Hematopoietic multipotent progenitor cell treated with erythropoietin and hydrocortisone succinate and interleukin-3 and kit ligand, for 17 days (in vitro differentiated cells): ENCODE data around the gene ROPN1B.
"Not testable (repeated sequence)": the region's sequence is repeated elsewhere in the genome, so short reads cannot be mapped to it uniquely, and the experiment has no call there.

Experiments
- DNase-seq: peaks from one replicate; pipeline ENCODE4 v3.0.0-alpha.2; 2015; ENCODE audit warnings: low spot score

ROPN1B gene

DNA sequence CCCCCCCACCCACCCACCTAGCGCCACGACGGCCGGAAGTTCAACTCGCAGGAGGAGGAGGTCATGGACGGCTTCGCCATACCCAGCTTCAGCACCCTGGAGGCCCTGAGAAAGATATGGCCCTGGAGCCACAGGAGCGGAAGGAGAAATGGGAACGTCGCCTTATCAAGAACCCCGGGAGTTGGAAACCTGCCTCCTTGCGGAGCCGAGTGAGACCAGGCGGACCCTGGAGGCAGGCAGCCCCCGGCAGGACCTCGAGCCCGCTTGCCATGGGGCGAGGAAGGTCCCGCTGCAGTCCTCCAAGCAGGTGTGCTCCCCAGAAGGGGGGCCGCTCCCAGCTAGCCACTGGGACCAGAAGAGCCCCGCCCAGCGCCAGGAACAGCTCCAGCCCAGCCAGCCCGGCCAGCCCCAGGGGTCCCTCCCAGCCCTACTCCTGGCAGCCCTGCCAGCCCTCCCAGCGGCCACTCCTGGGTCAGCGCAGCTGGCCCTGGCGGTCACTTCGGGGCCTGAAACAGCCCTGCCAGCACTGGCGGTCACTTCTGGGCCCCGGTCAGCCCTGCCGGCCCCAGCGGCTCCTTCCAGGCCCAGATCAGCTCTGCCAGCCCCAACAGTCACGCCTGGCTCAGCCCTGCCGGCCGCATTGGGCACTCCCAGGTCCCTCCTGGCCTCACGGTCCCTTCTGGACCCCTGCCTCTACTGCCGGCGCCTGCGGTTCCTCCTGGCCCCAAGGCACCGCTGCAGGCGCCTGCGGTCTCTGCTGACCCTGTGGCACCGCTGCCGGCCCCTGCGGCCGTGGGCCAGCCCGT lies 10.3 kb upstream of the ROPN1B start:
- DNase-seq, result no peak

DNA sequence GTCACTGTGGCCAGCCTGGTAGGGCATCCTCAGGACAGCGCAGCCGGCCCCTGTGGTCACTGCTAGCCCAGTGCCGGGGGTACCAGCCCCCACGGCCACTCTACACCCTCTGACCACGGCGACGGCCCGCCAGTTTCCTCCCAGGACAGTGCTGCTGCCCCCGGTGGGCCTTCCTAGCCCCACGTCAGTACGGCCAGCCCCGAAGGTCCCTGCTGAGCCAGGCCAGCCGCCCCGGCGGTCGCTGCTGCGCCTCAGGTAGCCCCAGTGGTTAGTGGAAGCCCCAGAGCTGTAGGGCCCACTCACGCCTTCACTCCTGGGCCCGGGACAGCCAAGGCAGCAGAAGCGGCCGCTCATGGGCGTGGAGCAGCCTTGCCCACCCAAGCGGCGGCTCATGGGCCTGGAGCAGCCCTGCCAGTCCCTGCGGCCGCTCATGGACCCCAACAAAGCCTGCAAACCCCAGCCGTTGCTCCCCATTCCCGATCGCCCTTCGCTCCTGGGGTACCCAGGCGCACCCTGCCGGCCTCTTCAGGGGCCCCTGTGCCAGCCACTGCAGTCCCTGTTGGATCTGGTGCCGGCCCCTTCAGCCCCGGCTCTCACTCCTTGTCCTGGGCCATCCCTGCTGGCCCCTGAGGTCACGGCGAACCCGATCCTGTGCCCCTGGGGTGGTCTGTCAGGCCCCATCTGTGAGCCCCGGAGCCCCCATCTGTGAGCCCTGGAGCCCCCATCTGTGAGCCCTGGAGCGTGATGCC lies 9.5 kb upstream of the ROPN1B start:
- no peak for DNase-seq

DNA sequence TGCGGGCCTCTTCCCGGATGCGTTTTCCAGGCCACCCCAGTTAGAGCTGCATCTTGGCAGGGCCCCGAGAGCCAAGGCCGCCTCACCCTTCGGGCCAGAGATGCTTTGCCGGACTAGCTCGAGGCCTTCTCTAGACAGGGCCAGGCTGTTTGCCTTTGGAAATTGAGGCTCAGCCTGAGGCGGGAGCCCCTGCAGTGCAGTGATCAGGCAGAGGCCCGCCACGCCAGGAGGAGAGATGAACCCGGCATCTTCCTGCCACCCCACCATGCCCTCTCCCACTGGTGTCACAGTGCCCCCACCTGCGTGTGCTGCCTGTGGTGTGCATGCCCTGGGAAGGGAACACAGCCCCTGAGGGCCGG lies 8.9 kb upstream of the ROPN1B start:
- DNase-seq, result no peak

DNA sequence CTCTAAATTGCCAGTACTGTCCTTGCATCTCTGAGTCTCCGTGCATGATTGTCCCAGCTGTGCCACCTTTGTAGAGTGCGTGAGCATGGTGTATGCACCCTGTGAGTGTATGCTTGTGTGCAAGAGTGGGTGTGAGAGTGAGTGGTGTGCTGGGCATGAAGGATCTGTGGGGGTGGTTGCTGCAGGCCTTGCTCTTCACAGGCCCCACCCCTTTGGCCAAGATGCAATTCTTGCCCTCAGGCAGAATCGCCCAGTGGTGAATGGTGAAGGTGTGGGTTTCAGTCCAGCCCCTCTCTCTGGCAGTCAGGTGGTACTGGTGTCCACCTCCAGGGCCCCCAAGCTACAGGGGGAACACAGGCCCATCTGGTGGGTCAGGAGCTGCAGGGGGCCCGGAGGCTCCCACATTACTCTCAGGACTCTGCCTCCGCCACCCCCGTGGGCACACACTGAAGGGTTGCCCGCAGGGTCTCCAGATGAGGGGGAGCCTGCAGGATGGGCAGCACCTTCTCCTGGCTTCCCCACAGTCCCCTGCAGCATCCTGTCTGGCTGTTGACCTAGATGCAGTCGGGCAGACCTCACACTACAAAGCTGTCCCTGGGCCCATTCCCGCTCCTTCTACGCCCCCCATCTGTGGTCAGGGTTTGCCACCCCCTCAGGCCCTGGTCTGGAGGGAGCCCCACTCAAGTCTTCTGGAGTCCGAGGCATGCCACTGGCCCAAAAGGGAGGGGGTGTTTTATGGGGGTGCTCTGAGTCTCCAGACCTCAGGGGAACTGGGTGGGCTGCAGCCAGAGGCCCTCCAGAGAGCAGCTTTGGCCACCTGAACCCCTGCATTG lies 8.3 kb upstream of the ROPN1B start:
- DNase-seq, result no peak

DNA sequence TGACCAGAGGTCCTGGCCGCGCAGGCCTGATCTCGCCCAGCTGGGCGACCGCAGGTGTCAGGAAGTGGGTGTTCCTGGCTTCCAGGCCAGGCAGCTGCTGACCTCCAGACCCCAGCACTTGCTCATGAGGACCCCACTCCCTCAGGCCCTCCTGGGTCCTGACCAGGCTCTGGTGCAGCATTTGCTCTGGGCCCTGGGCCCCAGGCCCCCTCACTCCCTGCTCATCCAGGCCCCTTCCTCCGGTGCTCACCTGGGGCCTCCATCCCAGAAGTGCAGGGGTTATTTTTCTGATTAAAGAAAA lies 7.7 kb upstream of the ROPN1B start:
- DNase-seq, result no peak

DNA sequence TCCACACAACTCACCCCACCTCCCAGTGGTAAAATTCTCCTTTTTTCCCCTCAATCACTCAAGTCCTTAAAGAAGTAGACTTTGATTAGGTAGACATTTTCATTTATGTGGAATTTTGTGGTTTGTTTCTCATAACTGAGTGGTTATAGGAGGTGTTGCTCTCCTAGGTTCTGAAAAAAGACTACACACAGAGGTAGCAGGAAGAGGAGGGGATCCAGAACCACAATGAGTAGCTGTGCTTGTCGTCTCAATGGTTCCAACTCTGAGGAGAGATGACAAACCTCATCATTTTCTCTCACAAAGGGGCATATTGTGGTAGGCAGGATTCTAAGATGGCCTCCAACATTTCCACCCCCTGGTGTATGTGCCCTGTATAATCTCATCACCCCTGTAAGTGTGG lies 5.1 kb upstream of the ROPN1B start:
- not testable (repeated sequence) for DNase-seq

DNA sequence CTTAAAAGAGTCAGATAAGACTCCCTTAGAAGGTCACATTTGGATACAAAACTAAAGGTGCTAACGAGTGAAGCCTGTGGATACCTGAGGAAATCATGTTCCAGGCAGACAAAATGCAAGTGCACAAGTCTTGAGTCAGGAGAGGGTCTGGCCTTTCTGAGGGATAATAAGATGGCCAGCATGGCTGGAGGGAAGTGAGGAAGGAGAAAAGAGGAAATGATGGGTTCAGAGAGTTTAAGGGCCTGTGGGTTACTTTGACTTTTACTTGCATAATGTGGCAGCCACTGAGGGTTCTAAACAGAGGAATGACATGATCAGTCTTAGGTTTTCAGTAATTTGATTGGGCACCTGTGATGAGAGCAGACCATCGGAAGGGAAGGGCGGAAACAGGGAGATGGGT lies 3.5 kb upstream of the ROPN1B start:
- DNase-seq, result no peak

DNA sequence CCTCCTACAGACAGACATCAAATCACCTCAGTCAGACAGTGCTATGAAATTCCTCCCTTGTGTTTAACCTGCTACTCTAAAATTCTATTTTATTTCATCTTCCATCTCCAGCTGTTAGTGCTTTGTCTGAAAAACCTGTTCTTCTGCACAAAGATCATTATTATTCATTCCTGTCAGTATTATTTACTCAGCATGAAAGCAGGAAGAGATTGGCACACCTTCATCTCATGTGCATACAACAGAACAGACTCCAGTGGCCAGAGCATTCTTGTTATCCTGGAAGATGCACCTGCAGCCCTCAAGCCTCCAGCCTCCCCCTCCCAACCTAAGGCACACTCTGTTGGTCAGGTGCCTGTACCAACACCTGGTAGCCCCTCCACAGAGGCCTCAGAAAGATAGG lies 1.8 kb upstream of the ROPN1B start:
- no peak for DNase-seq

DNA sequence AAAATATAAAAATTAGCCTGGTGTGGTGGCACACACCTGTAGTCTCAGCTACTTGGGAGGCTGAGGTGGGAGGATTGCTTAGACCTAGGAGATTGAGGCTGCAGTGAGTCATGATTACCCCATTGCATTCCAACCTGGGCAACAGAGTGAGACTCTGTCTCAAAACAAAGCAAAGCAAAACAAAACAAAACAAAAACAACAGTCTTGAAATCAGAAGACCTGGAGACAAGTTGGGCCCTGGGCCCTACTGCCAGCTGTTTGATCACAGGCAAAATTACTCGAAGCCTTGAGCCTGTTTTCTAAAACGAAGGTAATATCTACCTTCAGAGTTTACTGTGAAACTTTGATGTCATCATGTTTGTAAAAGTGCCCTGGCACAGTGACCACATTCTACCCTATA lies 857 bp upstream of the ROPN1B start:
- DNase-seq, result not testable (repeated sequence)

DNA sequence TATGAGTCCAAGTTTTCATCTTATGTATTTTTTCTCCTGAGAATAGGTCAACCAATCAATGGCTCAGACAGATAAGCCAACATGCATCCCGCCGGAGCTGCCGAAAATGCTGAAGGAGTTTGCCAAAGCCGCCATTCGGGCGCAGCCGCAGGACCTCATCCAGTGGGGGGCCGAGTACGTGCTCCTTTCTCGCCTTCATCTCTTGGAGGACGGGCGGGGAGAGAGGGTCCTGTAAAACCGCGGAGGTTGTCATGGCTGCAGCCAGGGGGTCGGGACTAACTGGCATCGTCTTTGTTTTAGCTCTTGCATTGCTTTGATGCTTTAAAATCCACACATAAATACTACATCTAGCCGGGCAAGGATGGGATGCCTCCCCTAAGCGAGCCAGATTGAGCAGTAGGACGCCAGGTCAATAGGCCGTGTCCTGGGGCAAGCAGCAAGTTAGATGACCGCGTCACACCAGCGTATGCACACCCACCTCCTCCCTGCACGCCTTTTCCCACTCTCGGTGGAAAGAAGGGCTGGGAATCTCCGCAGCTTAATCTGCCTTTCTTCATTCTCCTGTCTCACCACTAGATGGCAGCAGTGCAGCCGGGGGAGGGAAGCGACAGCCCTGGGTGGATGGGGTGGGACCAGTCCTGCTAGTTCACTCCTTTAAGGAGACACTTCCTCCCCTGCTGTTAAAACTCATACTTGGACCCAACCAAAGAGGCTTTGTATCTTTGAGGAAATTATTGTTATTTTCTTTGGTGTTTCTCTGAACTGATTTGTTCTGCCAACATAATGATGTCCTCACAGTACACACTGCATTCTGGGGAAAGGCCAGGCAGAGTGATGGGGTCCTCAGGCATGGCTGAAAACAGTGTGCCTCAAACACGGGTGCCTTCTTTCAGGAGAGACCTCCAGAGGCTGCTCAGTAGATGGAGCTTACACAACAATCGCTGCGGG lies 3.3 kb downstream of the ROPN1B start:
- DNase-seq, result peak; percentile 19

DNA sequence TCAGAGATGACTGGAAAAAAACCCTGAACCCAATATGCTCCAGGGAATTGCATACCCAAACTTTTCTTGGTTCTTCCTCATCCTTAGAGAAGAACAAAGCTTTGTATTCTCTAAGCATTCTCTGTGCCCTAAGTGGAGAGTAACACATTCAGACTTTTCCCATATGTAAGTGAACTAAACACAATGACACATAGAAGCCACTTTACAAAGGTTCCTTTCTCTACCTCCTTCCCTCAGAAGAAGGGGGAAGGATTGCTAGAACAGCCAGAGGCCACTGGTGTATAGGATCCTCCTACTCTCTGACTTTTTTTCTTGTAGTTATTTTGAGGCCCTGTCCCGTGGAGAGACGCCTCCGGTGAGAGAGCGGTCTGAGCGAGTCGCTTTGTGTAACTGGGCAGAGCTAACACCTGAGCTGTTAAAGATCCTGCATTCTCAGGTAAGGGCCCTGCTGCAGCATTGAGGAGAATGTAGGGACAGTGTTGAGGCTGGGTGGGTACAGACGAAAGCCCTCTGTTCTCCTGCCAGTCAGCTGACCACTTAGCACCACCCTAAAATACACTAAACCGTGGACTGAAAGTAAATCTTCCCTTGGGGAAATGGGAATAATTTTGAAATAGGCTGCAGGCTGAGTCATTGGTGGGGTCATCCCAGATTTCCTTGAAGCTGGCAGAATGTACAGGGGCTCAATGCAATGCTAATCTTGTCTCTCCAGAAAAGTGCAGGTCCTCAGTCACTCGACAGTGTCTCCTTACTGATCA lies 6.4 kb downstream of the ROPN1B start:
- DNase-seq, result not testable (repeated sequence)

DNA sequence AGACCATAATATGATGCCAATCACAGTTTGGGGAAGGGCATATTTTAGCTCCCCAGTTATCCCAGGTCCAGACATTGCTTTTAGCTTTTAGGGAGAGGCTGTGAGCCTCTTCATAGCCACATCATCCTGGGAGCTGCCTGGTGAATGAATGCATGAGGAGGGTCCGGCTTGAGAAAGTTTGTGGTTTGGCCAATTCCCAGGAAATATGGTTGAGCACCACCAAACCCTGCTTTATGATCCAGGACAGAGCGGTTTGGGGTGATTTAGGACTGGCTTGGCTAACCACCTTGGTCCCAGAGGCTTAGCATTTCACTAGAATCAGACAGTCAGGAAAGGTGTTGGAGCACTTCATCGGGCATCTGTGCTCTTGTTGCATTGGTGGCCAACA lies 7.0 kb downstream of the ROPN1B start:
- not testable (repeated sequence) for DNase-seq

DNA sequence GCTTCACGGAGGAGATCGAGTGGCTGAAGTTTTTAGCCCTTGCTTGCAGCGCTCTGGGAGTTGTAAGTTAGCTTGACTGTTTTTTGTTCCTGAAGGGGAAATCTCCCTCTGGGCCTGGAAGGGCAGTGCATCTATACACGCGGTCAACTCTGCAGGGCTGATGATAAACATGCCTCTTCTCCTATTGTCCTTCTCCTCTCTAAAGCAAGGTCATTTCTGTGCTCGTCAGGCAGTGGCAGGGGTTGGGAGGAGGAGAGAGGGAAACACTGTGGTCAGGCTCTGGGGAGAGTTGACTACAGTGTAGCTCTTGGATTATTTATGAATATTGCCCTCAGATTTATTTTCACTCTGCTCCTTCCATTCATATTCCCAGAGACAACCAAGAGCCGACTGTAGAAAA lies 8.1 kb downstream of the ROPN1B start:
- DNase-seq, result not testable (repeated sequence)

DNA sequence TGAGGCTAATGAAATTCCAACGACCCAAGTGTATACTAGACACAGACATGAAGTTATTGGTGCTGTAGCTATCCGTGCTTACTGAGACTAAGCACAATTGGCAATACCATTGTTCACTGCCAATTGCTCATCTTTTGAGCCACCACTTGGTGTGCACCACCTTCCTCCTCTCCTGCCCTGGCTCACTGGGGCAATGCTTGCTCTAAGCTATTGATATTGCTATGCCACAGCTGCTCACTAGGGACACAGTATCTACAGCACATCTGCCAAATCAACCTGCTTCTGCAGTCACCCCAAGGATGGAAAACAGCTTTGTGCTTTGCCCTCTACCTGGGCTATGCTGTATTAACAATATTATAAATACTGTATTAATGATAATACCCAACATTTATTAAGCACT lies 16.0 kb downstream of the ROPN1B start:
- not testable (repeated sequence) for DNase-seq

DNA sequence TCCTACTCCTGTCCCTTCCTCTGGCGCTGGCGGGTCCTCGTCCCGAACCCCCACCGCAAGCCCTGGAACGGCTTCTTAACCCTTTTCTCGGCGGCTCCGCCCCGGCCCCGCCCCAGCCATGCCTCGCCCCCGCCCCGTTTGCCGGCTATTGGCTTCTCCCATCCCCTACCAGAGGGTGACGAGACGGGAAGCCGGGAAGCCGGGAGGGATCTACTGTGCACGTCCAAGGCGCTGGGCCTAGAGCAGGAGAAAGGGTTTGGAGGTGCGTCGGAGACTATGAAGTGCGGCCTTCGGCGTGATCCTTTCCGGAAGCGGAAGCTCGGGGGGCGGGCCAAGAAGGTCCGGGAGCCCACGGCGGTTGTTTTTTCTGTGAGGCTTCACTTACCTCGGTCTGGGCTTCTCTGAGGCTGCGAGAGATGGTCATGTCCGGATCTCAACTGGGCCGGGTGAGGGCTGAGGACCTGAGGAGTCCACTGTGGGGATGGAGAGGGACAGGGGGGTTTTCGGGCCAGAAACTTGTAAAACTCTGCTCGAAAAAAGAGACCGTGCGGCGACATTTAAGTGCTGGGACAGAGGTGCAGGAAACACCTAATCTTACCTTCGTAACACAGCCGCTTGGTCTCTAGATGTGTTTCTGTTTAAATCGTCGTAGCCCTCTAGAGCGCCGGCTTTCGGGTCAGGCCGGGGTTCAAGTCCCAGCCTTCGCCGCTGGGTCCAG lies 21.4 kb downstream of the ROPN1B start:
- DNase-seq, result peak; percentile 11

DNA sequence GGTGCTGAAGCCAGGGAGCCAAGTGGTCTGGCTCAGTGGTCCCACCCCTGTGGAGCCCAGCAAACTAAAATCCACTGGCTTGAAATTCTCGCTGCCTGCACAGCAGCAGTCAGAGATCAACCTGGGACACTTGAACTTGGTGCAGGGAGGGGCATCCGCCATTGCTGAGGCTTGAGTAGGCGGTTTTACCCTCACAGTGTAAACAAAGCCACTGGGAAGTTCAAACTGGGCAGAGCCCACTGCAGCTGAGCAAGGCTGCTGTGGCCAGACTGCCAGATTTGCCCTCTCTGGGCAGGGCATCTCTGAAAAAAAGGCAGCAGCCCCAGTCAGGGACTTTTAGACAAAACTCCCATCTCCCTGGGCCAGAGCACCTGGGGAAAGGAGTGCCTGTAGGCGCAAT lies 27.8 kb downstream of the ROPN1B start:
- not testable (repeated sequence) for DNase-seq

DNA sequence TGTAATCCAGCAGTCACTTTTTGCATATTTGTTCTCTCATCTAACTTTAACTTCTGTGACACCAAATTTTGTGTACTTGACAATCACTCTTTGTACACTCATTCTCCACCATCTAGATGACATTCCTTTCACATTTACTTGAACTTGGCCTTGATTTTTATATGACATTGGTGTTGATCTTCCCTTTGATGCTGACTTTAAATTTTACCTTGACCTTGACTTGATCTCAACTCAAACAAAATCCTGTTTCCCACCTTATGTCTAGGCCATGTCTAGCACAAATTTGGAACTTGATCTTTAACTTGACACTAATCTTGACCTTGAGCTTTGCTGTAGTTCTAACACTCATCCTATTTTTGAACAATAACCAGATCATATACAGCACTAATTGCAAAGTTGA lies 33.2 kb downstream of the ROPN1B start:
- DNase-seq, result no peak

DNA sequence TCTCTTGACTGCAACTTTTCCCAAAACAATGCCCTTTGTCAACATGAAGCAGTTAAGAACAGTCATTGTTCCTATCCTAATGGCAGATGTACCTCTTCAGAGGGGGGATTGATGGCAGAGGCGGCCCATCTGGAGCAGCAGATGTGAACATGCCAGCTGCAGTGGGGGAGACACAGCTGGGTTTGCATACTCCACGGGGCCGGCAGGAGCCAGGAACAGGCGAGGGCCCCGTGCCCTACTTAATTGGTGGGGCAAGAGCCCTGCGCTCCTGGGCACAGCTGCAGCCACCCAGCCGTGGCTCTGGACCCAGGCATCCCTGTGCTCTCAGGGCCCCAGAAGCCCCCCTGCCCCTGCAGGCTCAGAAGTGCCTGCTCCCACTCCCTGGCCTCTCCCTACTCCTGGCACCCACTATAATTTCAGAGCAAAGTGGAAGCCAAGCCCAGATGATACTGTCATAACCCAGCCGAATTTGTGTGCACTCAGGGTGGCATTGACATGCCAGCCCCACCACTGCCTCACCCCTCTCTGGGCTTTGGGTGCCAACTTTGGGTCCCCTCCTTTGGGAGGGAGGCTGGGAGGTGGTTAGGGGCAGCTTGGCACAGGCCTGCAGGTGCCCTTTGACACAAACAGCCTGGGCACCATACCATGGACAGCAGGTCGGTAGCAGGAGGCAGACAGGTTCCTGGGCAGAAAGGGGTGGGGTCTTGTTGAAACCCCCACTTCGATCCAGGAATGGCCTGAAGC lies 34.6 kb downstream of the ROPN1B start:
- DNase-seq, result no peak

DNA sequence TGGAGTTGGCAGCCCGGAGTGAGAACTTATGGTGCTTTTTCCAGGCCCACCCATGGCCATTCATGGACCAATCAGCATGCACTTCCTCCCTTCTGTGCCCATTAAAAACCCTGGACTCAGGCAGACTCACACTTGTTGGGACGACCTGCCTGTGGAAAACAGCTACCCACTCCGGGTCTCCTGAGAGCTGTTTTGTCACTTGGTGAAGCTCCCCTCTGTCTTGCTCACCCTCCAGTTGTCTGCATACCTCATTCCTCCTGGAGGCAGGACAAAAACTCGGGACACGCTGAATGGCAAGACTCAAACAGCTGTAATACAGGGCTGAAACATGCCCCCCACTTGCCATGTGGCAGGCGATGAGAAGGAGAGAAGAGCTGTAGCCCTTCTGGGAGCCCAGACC lies 35.2 kb downstream of the ROPN1B start:
- no peak for DNase-seq

DNA sequence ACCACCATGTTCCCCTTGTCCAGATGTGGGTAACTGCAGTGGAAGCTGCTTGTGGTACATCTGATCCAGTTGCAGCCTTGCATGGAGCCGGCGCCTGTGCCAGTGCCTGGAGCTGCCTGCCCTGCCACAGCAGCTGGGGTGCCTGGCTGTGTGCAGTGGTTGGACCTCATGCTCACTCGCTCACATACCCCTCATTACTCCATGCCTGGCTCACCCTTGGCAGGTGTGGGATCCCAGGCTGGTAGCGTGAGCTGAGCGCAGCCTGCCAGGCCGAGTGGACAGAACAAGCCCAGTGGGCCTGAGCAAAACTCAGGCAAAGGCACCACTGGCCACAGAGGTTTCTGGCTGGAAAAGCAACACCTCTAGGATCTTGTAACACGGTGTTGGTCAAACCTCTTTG lies 35.7 kb downstream of the ROPN1B start:
- no peak for DNase-seq
